ENCODE results near the gene OR52A1. TPM values are rescaled to one million over a fixed set of nuclear protein-coding genes. Genes with fewer than 3 reads are reported as not detected.

Gene OR52A1
- total and polyA plus RNA-seq, 5 donors, result not detected

- H3K27me3 ChIP-seq (ENCODE audit: control insufficient read depth, insufficient read depth), result no peaks in the 10 kb centered on the region
- ATAC-seq, result no peak
Observed at GRCh38 chr11:5136261-5136660, 18.3 kb downstream of the OR52A1 start.

GRCh38 chr11:5131584-5132335, 22.8 kb downstream of the OR52A1 start:
- DNase-seq (no peak), ATAC-seq (no peak)
- WGBS, result 83% methylated on average over 8 of the region's 8 CpGs
- intact Hi-C loops (cut with DNase I), result no loop called here
- Histone ChIP-seq H3K4me3 (ENCODE audit: low read length) (no peak overlapping the region), H3K9me3 (ENCODE audit: control insufficient read depth, low read length) (no peaks in the 10 kb centered on the region), H3K27ac (ENCODE audit: low read length) (no peak overlapping the region), H3K27me3 (ENCODE audit: control insufficient read depth, insufficient read depth) (peaks cover 2% of the 10 kb centered on the region), H3K4me1 (ENCODE audit: control insufficient read depth, insufficient read depth, low read length) (no peaks in the 10 kb centered on the region)

More at GRCh38 chr11:5136261-5136660, 18.3 kb downstream of the OR52A1 start:
- Histone ChIP-seq H3K9me3 (ENCODE audit: control insufficient read depth, low read length) (no peaks in the 10 kb centered on the region), H3K4me3 (ENCODE audit: low read length) (no peak overlapping the region), H3K27ac (ENCODE audit: low read length) (no peak overlapping the region), H3K4me1 (ENCODE audit: control insufficient read depth, insufficient read depth, low read length) (no peaks in the 10 kb centered on the region)
- intact Hi-C loops (cut with DNase I), result no loop called here
- no peak for DNase-seq

- ATAC-seq (no peak), DNase-seq (no peak)
- intact Hi-C loops (cut with DNase I), result loop anchor here in 2 of 4 donors (10.0 kb wide), 2 partner anchors 255 to 675 kb away; partner anchors contain the start of genes OR51M1 (in 1 of the 2) and OR52N2 (in 1 of the 2)
- Histone ChIP-seq H3K9me3 (ENCODE audit: control insufficient read depth, low read length) (no peaks in the 10 kb centered on the region), H3K4me3 (ENCODE audit: low read length) (no peak overlapping the region), H3K4me1 (ENCODE audit: control insufficient read depth, insufficient read depth, low read length) (no peaks in the 10 kb centered on the region), H3K27me3 (ENCODE audit: control insufficient read depth, insufficient read depth) (peaks cover 2% of the 10 kb centered on the region), H3K27ac (ENCODE audit: low read length) (no peak overlapping the region)
- 51% methylated on average over 2 of the region's 2 CpGs for WGBS
Observed at GRCh38 chr11:5129457-5129877, 25.1 kb downstream of the OR52A1 start.

- no peak for ATAC-seq
- 65% methylated on average over 4 of the region's 4 CpGs for WGBS
- intact Hi-C loops (cut with DNase I), result loop anchor here in 3 of 4 donors (5.0 to 10.0 kb wide), 4 partner anchors 257 to 682 kb away; partner anchors contain the start of genes OR51M1 (in 3 of the 3) and OR52N2 (in 2 of the 3)
Observed at GRCh38 chr11:5124891-5125620, 29.5 kb downstream of the OR52A1 start.

GRCh38 chr11:5123802-5124521, 30.6 kb downstream of the OR52A1 start:
- Histone ChIP-seq H3K27ac (ENCODE audit: low read length) (no peak overlapping the region), H3K9me3 (ENCODE audit: control insufficient read depth, low read length) (no peaks in the 10 kb centered on the region), H3K4me1 (ENCODE audit: control insufficient read depth, insufficient read depth, low read length) (no peaks in the 10 kb centered on the region), H3K27me3 (ENCODE audit: control insufficient read depth, insufficient read depth) (peaks cover 2% of the 10 kb centered on the region), H3K4me3 (ENCODE audit: low read length) (no peak overlapping the region)
- ATAC-seq (peak; percentile 63 to 72), DNase-seq (peak; percentile 44 to 60 (median 59))
- intact Hi-C loops (cut with DNase I), result loop anchor here in 3 of 4 donors (5.0 to 10.0 kb wide), 4 partner anchors 258 to 683 kb away; partner anchors contain the start of genes OR51M1 (in 3 of the 3) and OR52N2 (in 2 of the 3)
- WGBS, result 5% methylated on average over 4 of the region's 4 CpGs

More at GRCh38 chr11:5124891-5125620, 29.5 kb downstream of the OR52A1 start:
- Histone ChIP-seq H3K4me3 (ENCODE audit: low read length) (no peak overlapping the region), H3K9me3 (ENCODE audit: control insufficient read depth, low read length) (no peaks in the 10 kb centered on the region), H3K27me3 (ENCODE audit: control insufficient read depth, insufficient read depth) (peaks cover 2% of the 10 kb centered on the region), H3K4me1 (ENCODE audit: control insufficient read depth, insufficient read depth, low read length) (no peaks in the 10 kb centered on the region), H3K27ac (ENCODE audit: low read length) (no peak overlapping the region)
- DNase-seq, result no peak

GRCh38 chr11:5118893-5119292, 35.7 kb downstream of the OR52A1 start:
- DNase-seq (no peak), ATAC-seq (no peak)
- Histone ChIP-seq H3K9me3 (ENCODE audit: control insufficient read depth, low read length) (no peaks in the 10 kb centered on the region), H3K4me1 (ENCODE audit: control insufficient read depth, insufficient read depth, low read length) (no peaks in the 10 kb centered on the region), H3K4me3 (ENCODE audit: low read length) (no peak overlapping the region), H3K27ac (ENCODE audit: low read length) (no peak overlapping the region), H3K27me3 (ENCODE audit: control insufficient read depth, insufficient read depth) (no peaks in the 10 kb centered on the region)
- intact Hi-C loops (cut with DNase I), result no loop called here
- WGBS, result 79% methylated on average over 1 of the region's 1 CpG

- Histone ChIP-seq H3K27me3 (ENCODE audit: control insufficient read depth, insufficient read depth) (no peaks in the 10 kb centered on the region), H3K27ac (ENCODE audit: low read length) (no peak overlapping the region), H3K4me1 (ENCODE audit: control insufficient read depth, insufficient read depth, low read length) (no peaks in the 10 kb centered on the region), H3K4me3 (ENCODE audit: low read length) (no peak overlapping the region), H3K9me3 (ENCODE audit: control insufficient read depth, low read length) (no peaks in the 10 kb centered on the region)
- intact Hi-C loops (cut with DNase I), result no loop called here
- ATAC-seq (no peak), DNase-seq (no peak)
Observed at GRCh38 chr11:5117588-5117987, 37.0 kb downstream of the OR52A1 start.

- H3K27me3 ChIP-seq (ENCODE audit: control insufficient read depth, insufficient read depth), result no peaks in the 10 kb centered on the region
- no peak overlapping the region for H3K4me3 ChIP-seq (ENCODE audit: low read length)
- DNase-seq (no peak), ATAC-seq (no peak)
- intact Hi-C loops (cut with DNase I), result no loop called here
- no peaks in the 10 kb centered on the region for H3K4me1 ChIP-seq (ENCODE audit: control insufficient read depth, insufficient read depth, low read length)
- no peaks in the 10 kb centered on the region for H3K9me3 ChIP-seq (ENCODE audit: control insufficient read depth, low read length)
- H3K27ac ChIP-seq (ENCODE audit: low read length), result no peak overlapping the region
- 66% methylated on average over 3 of the region's 3 CpGs for WGBS
Observed at GRCh38 chr11:5115339-5115738, 39.2 kb downstream of the OR52A1 start.

GRCh38 chr11:5107285-5107684, 47.3 kb downstream of the OR52A1 start:
- H3K27ac ChIP-seq (ENCODE audit: low read length), result no peak overlapping the region
- DNase-seq (no peak), ATAC-seq (no peak)
- no peaks in the 10 kb centered on the region for H3K27me3 ChIP-seq (ENCODE audit: control insufficient read depth, insufficient read depth)
- H3K4me1 ChIP-seq (ENCODE audit: control insufficient read depth, insufficient read depth, low read length), result no peaks in the 10 kb centered on the region
- H3K9me3 ChIP-seq (ENCODE audit: control insufficient read depth, low read length), result no peaks in the 10 kb centered on the region
- WGBS, result 62% methylated on average over 3 of the region's 3 CpGs
- no peak overlapping the region for H3K4me3 ChIP-seq (ENCODE audit: low read length)
- intact Hi-C loops (cut with DNase I), result no loop called here

GRCh38 chr11:5103066-5103465, 51.5 kb downstream of the OR52A1 start:
- DNase-seq (no peak), ATAC-seq (no peak)
- H3K4me1 ChIP-seq (ENCODE audit: control insufficient read depth, insufficient read depth, low read length), result no peaks in the 10 kb centered on the region
- H3K9me3 ChIP-seq (ENCODE audit: control insufficient read depth, low read length), result no peaks in the 10 kb centered on the region
- no peak overlapping the region for H3K27ac ChIP-seq (ENCODE audit: low read length)
- H3K27me3 ChIP-seq (ENCODE audit: control insufficient read depth, insufficient read depth), result no peaks in the 10 kb centered on the region
- H3K4me3 ChIP-seq (ENCODE audit: low read length), result no peak overlapping the region
- intact Hi-C loops (cut with DNase I), result no loop called here

- no peaks in the 10 kb centered on the region for H3K4me1 ChIP-seq (ENCODE audit: control insufficient read depth, insufficient read depth, low read length)
- H3K9me3 ChIP-seq (ENCODE audit: control insufficient read depth, low read length), result no peaks in the 10 kb centered on the region
- H3K27ac ChIP-seq (ENCODE audit: low read length), result no peak overlapping the region
- intact Hi-C loops (cut with DNase I), result no loop called here
- no peak for DNase-seq
- no peak overlapping the region for H3K4me3 ChIP-seq (ENCODE audit: low read length)
- WGBS, result 43% methylated on average over 2 of the region's 2 CpGs
- no peaks in the 10 kb centered on the region for H3K27me3 ChIP-seq (ENCODE audit: control insufficient read depth, insufficient read depth)
- ATAC-seq, result no peak
Observed at GRCh38 chr11:5102246-5102645, 52.3 kb downstream of the OR52A1 start.

Data from right cardiac atrium (tissue), 5 donors.